DOHH2 (cell line): ENCODE measurements around the gene FNDC11.

Experiments used
- H3F3A ChIP-seq: fragments of 200-600 bp; sonication (generic), shearing (Covaris generic); 2 replicates; pipeline ENCODE4 v1.6.0; 2016; ENCODE audit warnings: antibody characterized with exemption, mild to moderate bottlenecking; ENCODE audit not compliant: control insufficient read depth, insufficient read depth
- H3K27ac ChIP-seq: fragments of 200-600 bp; sonication (generic); 2 replicates; pipeline ENCODE4 v1.5.1; 2014; ENCODE audit warnings: low read depth, mild to moderate bottlenecking, low read length, moderate library complexity
- H3K27me3 ChIP-seq: fragments of 200-600 bp; sonication (generic); 2 replicates; pipeline ENCODE4 v1.6.1; 2014; ENCODE audit warnings: mild to moderate bottlenecking, low read length, mixed read lengths; ENCODE audit not compliant: control insufficient read depth
- H3K36me3 ChIP-seq: fragments of 200-600 bp; sonication (generic); 2 replicates; pipeline ENCODE4 v1.6.1; 2014; ENCODE audit warnings: mild to moderate bottlenecking, low read length, moderate library complexity, mixed read lengths; ENCODE audit not compliant: control insufficient read depth
- H3K4me1 ChIP-seq: fragments of 200-600 bp; sonication (generic); 2 replicates; pipeline ENCODE4 v1.6.1; 2014; ENCODE audit warnings: mild to moderate bottlenecking, low read length, mixed read lengths; ENCODE audit not compliant: control insufficient read depth
- H3K4me2 ChIP-seq: fragments of 200-600 bp; sonication (generic); 2 replicates; pipeline ENCODE4 v1.6.0; 2014; ENCODE audit warnings: mild to moderate bottlenecking, low read length, moderate library complexity
- H3K4me3 ChIP-seq: fragments of 200-600 bp; sonication (generic); 2 replicates; pipeline ENCODE4 v1.5.1; 2014; ENCODE audit warnings: mild to moderate bottlenecking, low read length, mixed read lengths
- H3K79me2 ChIP-seq: fragments of 200-600 bp; sonication (generic); 2 replicates; pipeline ENCODE4 v1.6.1; 2014; ENCODE audit warnings: mild to moderate bottlenecking, low read length, mixed read lengths; ENCODE audit not compliant: control insufficient read depth
- H3K9me2 ChIP-seq: fragments of 200-600 bp; sonication (generic); replicated peaks from 2 replicates; pipeline ENCODE4 v1.6.1; 2014; ENCODE audit warnings: mild to moderate bottlenecking, low read length, mixed read lengths; ENCODE audit not compliant: control insufficient read depth
- H3K9me3 ChIP-seq: fragments of 200-600 bp; sonication (generic); 2 replicates; pipeline ENCODE4 v1.6.1; 2014; ENCODE audit warnings: antibody characterized with exemption, low read length, mixed read lengths; ENCODE audit not compliant: control insufficient read depth, insufficient read depth
- H4K20me1 ChIP-seq: fragments of 200-600 bp; sonication (generic); 2 replicates; pipeline ENCODE4 v1.6.0; 2014; ENCODE audit warnings: low read depth, mild to moderate bottlenecking, antibody characterized with exemption, low read length, moderate library complexity; ENCODE audit not compliant: control insufficient read depth, insufficient read depth
- EZH2phosphoT487 ChIP-seq: fragments of 200-600 bp; sonication (generic); IDR thresholded peaks from 2 replicates; pipeline ENCODE4 v1.6.1; 2017; ENCODE audit warnings: borderline replicate concordance, mild to moderate bottlenecking, antibody characterized with exemption, low read length, moderate library complexity, mixed read lengths
- TF ChIP-seq, protein P1 (sequence below): fragments of 200-600 bp; sonication (generic); IDR thresholded peaks from one replicate; pipeline ENCODE4 v1.5.1; 2014; ENCODE audit warnings: antibody characterized with exemption, mild to moderate bottlenecking, low read depth, low read length; ENCODE audit not compliant: poor library complexity, severe bottlenecking

FNDC11 gene

GRCh38 chr20:63542031-63542559, 11.9 kb upstream of the FNDC11 start:
- Histone ChIP-seq H3K4me3 (no peak overlapping the region), H3K9me3 (no peaks in the 10 kb centered on the region), H3K79me2 (no peaks in the 10 kb centered on the region), H3K27ac (no peak overlapping the region), H3K9me2 (no peaks in the 10 kb centered on the region), H4K20me1 (no peaks in the 10 kb centered on the region), H3F3A (no peaks in the 10 kb centered on the region), H3K4me2 (no peak overlapping the region), H3K4me1 (peaks cover 27% of the 10 kb centered on the region), H3K27me3 (peaks cover 33% of the 10 kb centered on the region), H3K36me3 (no peaks in the 10 kb centered on the region)
- TF ChIP-seq EZH2phosphoT487 = no peak
- TF ChIP-seq, protein P1, sequence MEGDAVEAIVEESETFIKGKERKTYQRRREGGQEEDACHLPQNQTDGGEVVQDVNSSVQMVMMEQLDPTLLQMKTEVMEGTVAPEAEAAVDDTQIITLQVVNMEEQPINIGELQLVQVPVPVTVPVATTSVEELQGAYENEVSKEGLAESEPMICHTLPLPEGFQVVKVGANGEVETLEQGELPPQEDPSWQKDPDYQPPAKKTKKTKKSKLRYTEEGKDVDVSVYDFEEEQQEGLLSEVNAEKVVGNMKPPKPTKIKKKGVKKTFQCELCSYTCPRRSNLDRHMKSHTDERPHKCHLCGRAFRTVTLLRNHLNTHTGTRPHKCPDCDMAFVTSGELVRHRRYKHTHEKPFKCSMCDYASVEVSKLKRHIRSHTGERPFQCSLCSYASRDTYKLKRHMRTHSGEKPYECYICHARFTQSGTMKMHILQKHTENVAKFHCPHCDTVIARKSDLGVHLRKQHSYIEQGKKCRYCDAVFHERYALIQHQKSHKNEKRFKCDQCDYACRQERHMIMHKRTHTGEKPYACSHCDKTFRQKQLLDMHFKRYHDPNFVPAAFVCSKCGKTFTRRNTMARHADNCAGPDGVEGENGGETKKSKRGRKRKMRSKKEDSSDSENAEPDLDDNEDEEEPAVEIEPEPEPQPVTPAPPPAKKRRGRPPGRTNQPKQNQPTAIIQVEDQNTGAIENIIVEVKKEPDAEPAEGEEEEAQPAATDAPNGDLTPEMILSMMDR = no peak

- no peaks in the 10 kb centered on the region for H3K79me2 ChIP-seq
- H3K4me3 ChIP-seq = no peak overlapping the region
- TF ChIP-seq, protein P1 = no peak
- TF ChIP-seq EZH2phosphoT487 = no peak
- H3K4me2 ChIP-seq = no peak overlapping the region
- no peaks in the 10 kb centered on the region for H3K36me3 ChIP-seq
- no peaks in the 10 kb centered on the region for H3K9me3 ChIP-seq
- H3K9me2 ChIP-seq = no peaks in the 10 kb centered on the region
- H3K27ac ChIP-seq = no peak overlapping the region
- H3K27me3 ChIP-seq = peaks cover 33% of the 10 kb centered on the region
- peaks cover 21% of the 10 kb centered on the region for H3K4me1 ChIP-seq
- no peaks in the 10 kb centered on the region for H4K20me1 ChIP-seq
- H3F3A ChIP-seq = no peaks in the 10 kb centered on the region
These were observed 11.3 kb upstream of the FNDC11 start for GRCh38 chr20:63542696-63543095.

DNA sequence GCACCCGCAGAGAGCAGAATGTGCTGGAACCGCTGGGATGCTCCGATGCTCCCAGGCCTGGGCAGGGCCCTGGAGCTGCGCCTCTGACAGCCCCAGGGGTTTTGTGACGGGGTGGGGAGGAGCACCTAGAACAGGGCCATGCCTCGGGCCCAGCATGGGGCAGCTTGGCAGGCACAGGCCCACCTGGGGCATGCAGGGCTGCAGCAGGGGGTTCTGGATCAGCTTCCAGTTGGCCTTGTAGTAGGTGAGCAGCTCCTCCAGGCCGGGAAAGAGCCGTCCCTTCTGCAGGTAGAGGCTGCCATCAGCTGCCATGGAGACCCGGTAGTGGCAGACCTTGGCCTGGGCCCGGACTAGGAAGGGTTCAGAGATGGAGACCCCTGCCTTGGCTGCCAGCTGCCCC, 10.8 kb upstream of the FNDC11 start:
- H3K4me2 ChIP-seq = no peak overlapping the region
- H3K9me3 ChIP-seq = no peaks in the 10 kb centered on the region
- H3K27me3 ChIP-seq = peaks cover 36% of the 10 kb centered on the region
- H4K20me1 ChIP-seq = peaks cover 2% of the 10 kb centered on the region; the same call in 1 of the 2 replicates
- no peaks in the 10 kb centered on the region for H3F3A ChIP-seq
- peaks cover 19% of the 10 kb centered on the region for H3K4me1 ChIP-seq
- no peaks in the 10 kb centered on the region for H3K36me3 ChIP-seq
- TF ChIP-seq, protein P1 = no peak
- TF ChIP-seq EZH2phosphoT487 = no peak
- H3K9me2 ChIP-seq = no peaks in the 10 kb centered on the region
- H3K27ac ChIP-seq = no peak overlapping the region
- no peak overlapping the region for H3K4me3 ChIP-seq
- no peaks in the 10 kb centered on the region for H3K79me2 ChIP-seq
